Liver (tissue), 9 donors: Measurements from ENCODE around the gene LRRK1. TPM values are rescaled to one million over a fixed set of nuclear protein-coding genes. Genes with fewer than 3 reads are reported as not detected.

Experiments
- DNase-seq: peaks from one replicate; pipeline ENCODE4 v3.0.0-alpha.2; 2017; ENCODE audit warnings: low spot score
- H3K27ac ChIP-seq, 2 donors: one replicate each; pipeline ENCODE4 v1.7.0; 2013; ENCODE audit warnings: inconsistent platforms in 2 of 2, low read length in 2 of 2, control low read depth in 1 of 2, low read depth in 1 of 2, mild to moderate bottlenecking in 1 of 2
- H3K27me3 ChIP-seq, 4 donors: one replicate each; pipeline versions ENCODE4 v1.6.1 to v1.7.0; 2013; ENCODE audit warnings: low read length in 3 of 4, inconsistent platforms in 1 of 4, mild to moderate bottlenecking in 1 of 4, moderate library complexity in 1 of 4; ENCODE audit not compliant: control insufficient read depth in 4 of 4, insufficient read depth in 4 of 4
- H3K36me3 ChIP-seq, 4 donors: one replicate each; pipeline versions ENCODE4 v1.6.1 to v1.7.0; 2013; ENCODE audit warnings: low read length in 3 of 4, mild to moderate bottlenecking in 3 of 4, low read depth in 1 of 4, moderate library complexity in 1 of 4; ENCODE audit not compliant: control insufficient read depth in 4 of 4, insufficient read depth in 3 of 4
- H3K4me1 ChIP-seq, 4 donors: one replicate each; pipeline versions ENCODE4 v1.6.1 to v1.7.0; 2013; ENCODE audit warnings: low read length in 3 of 4, mild to moderate bottlenecking in 3 of 4, moderate library complexity in 1 of 4; ENCODE audit not compliant: control insufficient read depth in 4 of 4, insufficient read depth in 4 of 4
- H3K4me3 ChIP-seq, 3 donors: one replicate each; pipeline versions ENCODE4 v1.6.1 to v1.7.0; 2013; ENCODE audit warnings: low read length in 3 of 3, control low read depth in 1 of 3, low read depth in 1 of 3, mild to moderate bottlenecking in 1 of 3
- H3K9ac ChIP-seq, 2 donors: one replicate each; pipeline ENCODE4 v1.7.0; 2013; ENCODE audit warnings: low read length in 2 of 2, mild to moderate bottlenecking in 2 of 2, moderate library complexity in 2 of 2, control low read depth in 1 of 2, low read depth in 1 of 2
- H3K9me3 ChIP-seq, 4 donors: one replicate each; pipeline versions ENCODE4 v1.6.1 to v1.7.0; 2013; ENCODE audit warnings: low read length in 3 of 4; ENCODE audit not compliant: control insufficient read depth in 4 of 4
- ATF3 ChIP-seq: IDR thresholded peaks from 2 replicates; pipeline ENCODE4 v1.6.1; 2016; ENCODE audit warnings: antibody characterized with exemption
- CTCF ChIP-seq: fragments of 150-350 bp; IDR thresholded peaks from 2 replicates; pipeline ENCODE4 v1.5.1; 2017; ENCODE audit warnings: improper control_type of control experiment, low read depth, low read length; ENCODE audit not compliant: missing input control
- EGR1 ChIP-seq, 2 donors: IDR thresholded peaks; 2 replicates each; pipeline ENCODE4 v1.6.1; 2016 to 2018; ENCODE audit warnings: antibody characterized with exemption in 2 of 2, low read depth in 2 of 2
- FOXA1 ChIP-seq: IDR thresholded peaks from 2 replicates; pipeline ENCODE4 v1.6.1; 2016; ENCODE audit warnings: antibody characterized with exemption
- FOXA2 ChIP-seq: IDR thresholded peaks from 2 replicates; pipeline ENCODE4 v1.6.1; 2016; ENCODE audit warnings: antibody characterized with exemption
- GABPA ChIP-seq, 2 donors: IDR thresholded peaks in 1 of 2; conservative IDR thresholded peaks in 1 of 2; 2 replicates each; pipeline ENCODE4 v1.6.1; 2016; ENCODE audit warnings: antibody characterized with exemption in 2 of 2, mild to moderate bottlenecking in 1 of 2, moderate library complexity in 1 of 2
- HNF4A ChIP-seq, 2 donors: conservative IDR thresholded peaks; 2 replicates each; pipeline ENCODE4 v1.6.1; 2016; ENCODE audit warnings: antibody characterized with exemption in 2 of 2, mild to moderate bottlenecking in 2 of 2
- HNF4G ChIP-seq: IDR thresholded peaks from 2 replicates; pipeline ENCODE4 v1.6.1; 2016; ENCODE audit warnings: antibody characterized with exemption
- JUND ChIP-seq, 2 donors: IDR thresholded peaks; 2 replicates each; pipeline ENCODE4 v1.6.1; 2016; ENCODE audit warnings: antibody characterized with exemption in 2 of 2
- NR2F2 ChIP-seq: IDR thresholded peaks from 2 replicates; pipeline ENCODE4 v1.6.1; 2016; ENCODE audit warnings: antibody characterized with exemption
- RAD21 ChIP-seq, 2 donors: IDR thresholded peaks; 2 replicates each; pipeline ENCODE4 v1.6.1; 2016; ENCODE audit warnings: antibody characterized with exemption in 2 of 2, mild to moderate bottlenecking in 2 of 2
- RXRA ChIP-seq, 2 donors: IDR thresholded peaks; 2 replicates each; pipeline ENCODE4 v1.6.1; 2017 to 2018; ENCODE audit warnings: antibody characterized with exemption in 2 of 2, mild to moderate bottlenecking in 1 of 2
- SP1 ChIP-seq: IDR thresholded peaks from 2 replicates; pipeline ENCODE4 v1.6.1; 2018; ENCODE audit warnings: antibody characterized with exemption, mild to moderate bottlenecking
- TAF1 ChIP-seq: conservative IDR thresholded peaks from 2 replicates; pipeline ENCODE4 v1.6.1; 2016; ENCODE audit warnings: antibody characterized with exemption, mild to moderate bottlenecking
- ZBTB33 ChIP-seq: IDR thresholded peaks from 2 replicates; pipeline ENCODE4 v1.6.1; 2016; ENCODE audit warnings: antibody characterized with exemption
- WGBS: extraction: QIAGEN DNeasy Blood & Tissue Kit; methylation state at CpG from one replicate; pipeline ENCODE4 v1.1.7; 2013; 5-methylcytosine and 5-hydroxymethylcytosine counted together
- polyA plus RNA-seq, 2 donors: library from polyadenylated mRNA; stranded (reverse) in 1 of 2; unstranded in 1 of 2; fragments of 200-250 nt in 1 of 2; fragments of >200 nt in 1 of 2; fragmentation: Nextera tagmentation in 1 of 2; extraction: Ambion mirVana in 1 of 2; gene quantifications; one replicate each; pipeline versions ENCODE4 v1.2.1 to v1.2.3, GENCODE V29; 2013 to 2015
- total RNA-seq, 2 donors: library from RNA; depleted of rRNA; stranded (reverse); fragments of >200 nt; gene quantifications; one replicate each; pipeline ENCODE4 v1.2.3, GENCODE V29; 2014
- donor health status: healthy.
- donor health status: healthy.
- donor health status: healthy.
- donor health status: healthy.
- donor health status: healthy.

Gene LRRK1
- total and polyA plus RNA-seq, 4 donors = 1.2 to 4.4 (median 2.7) TPM

GRCh38 chr15:100922192-100923040 lies 3.3 kb downstream of the LRRK1 start:
- DNase-seq = no peak
- no peak for TF ChIP-seq RXRA (IDR thresholded peaks at IDR 0.05)
- no peak for TF ChIP-seq CTCF
- no peak for TF ChIP-seq GABPA (IDR thresholded peaks at IDR 0.05 in 1 of 2, conservative IDR thresholded peaks at IDR 0.05 in 1 of 2)
- Histone ChIP-seq H3K9me3 (no peaks in the 10 kb centered on the region), H3K4me1 (peaks cover 0 to 23% (median 5%) of the 10 kb centered on the region in 4 donors), H3K27me3 (peaks cover 0 to 9% (median 4%) of the 10 kb centered on the region in 4 donors), H3K36me3 (no peaks in the 10 kb centered on the region), H3K9ac (no peak overlapping the region), H3K27ac (no peak overlapping the region), H3K4me3 (no peak overlapping the region)
- 63% methylated on average over 13 of the region's 13 CpGs for WGBS

GRCh38 chr15:100923076-100923475 lies 3.9 kb downstream of the LRRK1 start:
- Histone ChIP-seq H3K4me1 (peaks cover 0 to 17% (median 5%) of the 10 kb centered on the region in 4 donors), H3K36me3 (no peaks in the 10 kb centered on the region), H3K27ac (no peak overlapping the region), H3K27me3 (peaks cover 0 to 9% (median under 1%) of the 10 kb centered on the region in 4 donors), H3K9me3 (no peaks in the 10 kb centered on the region), H3K9ac (no peak overlapping the region), H3K4me3 (no peak overlapping the region)
- TF ChIP-seq FOXA1 (no peak), NR2F2 (no peak)
- no peak for DNase-seq
- WGBS = 86% methylated on average over 7 of the region's 7 CpGs

GRCh38 chr15:100923902-100924301 lies 4.7 kb downstream of the LRRK1 start:
- Histone ChIP-seq H3K4me1 (peaks cover 0 to 9% (median 0%) of the 10 kb centered on the region in 4 donors), H3K27me3 (peaks cover 0 to 9% (median 0%) of the 10 kb centered on the region in 4 donors), H3K27ac (no peak overlapping the region), H3K36me3 (no peaks in the 10 kb centered on the region), H3K4me3 (no peak overlapping the region), H3K9ac (no peak overlapping the region), H3K9me3 (no peaks in the 10 kb centered on the region)
- DNase-seq = no peak
- no peak for TF ChIP-seq SP1
- 74% methylated on average over 5 of the region's 5 CpGs for WGBS

- Histone ChIP-seq H3K4me1 (peaks cover 0 to 7% (median 0%) of the 10 kb centered on the region in 4 donors), H3K9ac (no peak overlapping the region), H3K4me3 (no peak overlapping the region), H3K27ac (no peak overlapping the region), H3K36me3 (no peaks in the 10 kb centered on the region), H3K9me3 (no peaks in the 10 kb centered on the region), H3K27me3 (peaks cover 0 to 9% (median 0%) of the 10 kb centered on the region in 4 donors)
- DNase-seq = no peak
- WGBS = 85% methylated on average over 11 of the region's 11 CpGs
- TF ChIP-seq RXRA (IDR thresholded peaks at IDR 0.05) = no peak
- no peak for TF ChIP-seq FOXA1
- TF ChIP-seq EGR1 (IDR thresholded peaks at IDR 0.05; ENCODE audit: low read depth in 2 of 2) = no peak
- no peak for TF ChIP-seq HNF4A (conservative IDR thresholded peaks at IDR 0.05)
- no peak for TF ChIP-seq JUND (IDR thresholded peaks at IDR 0.05)
- no peak for TF ChIP-seq TAF1
- no peak for TF ChIP-seq GABPA (IDR thresholded peaks at IDR 0.05 in 1 of 2, conservative IDR thresholded peaks at IDR 0.05 in 1 of 2)
- TF ChIP-seq HNF4G = no peak
- no peak for TF ChIP-seq RAD21 (IDR thresholded peaks at IDR 0.05)
- TF ChIP-seq FOXA2 = no peak
- TF ChIP-seq SP1 = no peak
- TF ChIP-seq ATF3 = no peak
- no peak for TF ChIP-seq ZBTB33
These were observed 5.3 kb downstream of the LRRK1 start for GRCh38 chr15:100924436-100924835.
